ENCODE measurements around the gene WDR6.

GRCh38 chr3:48989126-48989795 lies 17.9 kb upstream of the WDR6 start:
- TF ChIP-seq, protein P1, sequence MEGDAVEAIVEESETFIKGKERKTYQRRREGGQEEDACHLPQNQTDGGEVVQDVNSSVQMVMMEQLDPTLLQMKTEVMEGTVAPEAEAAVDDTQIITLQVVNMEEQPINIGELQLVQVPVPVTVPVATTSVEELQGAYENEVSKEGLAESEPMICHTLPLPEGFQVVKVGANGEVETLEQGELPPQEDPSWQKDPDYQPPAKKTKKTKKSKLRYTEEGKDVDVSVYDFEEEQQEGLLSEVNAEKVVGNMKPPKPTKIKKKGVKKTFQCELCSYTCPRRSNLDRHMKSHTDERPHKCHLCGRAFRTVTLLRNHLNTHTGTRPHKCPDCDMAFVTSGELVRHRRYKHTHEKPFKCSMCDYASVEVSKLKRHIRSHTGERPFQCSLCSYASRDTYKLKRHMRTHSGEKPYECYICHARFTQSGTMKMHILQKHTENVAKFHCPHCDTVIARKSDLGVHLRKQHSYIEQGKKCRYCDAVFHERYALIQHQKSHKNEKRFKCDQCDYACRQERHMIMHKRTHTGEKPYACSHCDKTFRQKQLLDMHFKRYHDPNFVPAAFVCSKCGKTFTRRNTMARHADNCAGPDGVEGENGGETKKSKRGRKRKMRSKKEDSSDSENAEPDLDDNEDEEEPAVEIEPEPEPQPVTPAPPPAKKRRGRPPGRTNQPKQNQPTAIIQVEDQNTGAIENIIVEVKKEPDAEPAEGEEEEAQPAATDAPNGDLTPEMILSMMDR (conservative IDR thresholded peaks at IDR 0.05; ENCODE audit: low read depth, low read length) = no peak
- no peak for TF ChIP-seq EZH2 (IDR thresholded peaks at IDR 0.05; ENCODE audit: borderline replicate concordance, low read depth, low read length, poor library complexity, severe bottlenecking)

Measured in A673 (cell line).